HG03439 (cell line): Measurements from ENCODE around the gene SPHKAP.
"Not testable (repeated sequence)": the region's sequence is repeated elsewhere in the genome, so short reads cannot be mapped to it uniquely, and the experiment has no call there.

Experiments
- ATAC-seq: cut with Tn5 transposase; IDR thresholded peaks from one replicate; pipeline ENCODE4 v1.9.1; 2021; ENCODE audit warnings: mild to moderate bottlenecking, moderate library complexity; ENCODE audit not compliant: unreplicated experiment

Gene SPHKAP

GRCh38 chr2:228181098-228182019, at the start of gene SPHKAP:
TSS of gene SPHKAP (minus strand) at chr2:228181687. CDS start at chr2:228181598, 89 bp downstream.
- ATAC-seq, result no peak

GRCh38 chr2:228227466-228227865, 46.0 kb upstream of the SPHKAP start:
- ATAC-seq, result no peak

GRCh38 chr2:228224410-228224809, 42.9 kb upstream of the SPHKAP start:
- ATAC-seq, result no peak

GRCh38 chr2:228218593-228218992, 37.1 kb upstream of the SPHKAP start:
- ATAC-seq, result not testable (repeated sequence)

- no peak for ATAC-seq
Observed at GRCh38 chr2:228197504-228197903, 16.0 kb upstream of the SPHKAP start.

- no peak for ATAC-seq
Observed at GRCh38 chr2:228180181-228181097, 1.0 kb downstream of the SPHKAP start.

GRCh38 chr2:228167290-228167689, 14.2 kb downstream of the SPHKAP start:
- ATAC-seq, result no peak

- ATAC-seq, result no peak
Observed at GRCh38 chr2:228164718-228165117, 16.8 kb downstream of the SPHKAP start.

GRCh38 chr2:228157841-228158240, 23.6 kb downstream of the SPHKAP start:
- no peak for ATAC-seq

GRCh38 chr2:228144961-228145360, 36.5 kb downstream of the SPHKAP start:
- no peak for ATAC-seq

- ATAC-seq, result peak; percentile 93
Observed at GRCh38 chr2:228140934-228141528, 40.5 kb downstream of the SPHKAP start.

GRCh38 chr2:228136027-228136426, 45.5 kb downstream of the SPHKAP start:
- no peak for ATAC-seq

- ATAC-seq, result no peak
Observed at GRCh38 chr2:228135300-228135699, 46.2 kb downstream of the SPHKAP start.

- no peak for ATAC-seq
Observed at GRCh38 chr2:228131833-228132232, 49.7 kb downstream of the SPHKAP start.

- no peak for ATAC-seq
Observed at GRCh38 chr2:228126401-228126800, 55.1 kb downstream of the SPHKAP start.

GRCh38 chr2:228118940-228119339, 62.5 kb downstream of the SPHKAP start:
- no peak for ATAC-seq

- no peak for ATAC-seq
Observed at GRCh38 chr2:228107846-228108245, 73.6 kb downstream of the SPHKAP start.

GRCh38 chr2:228105526-228106250, 75.8 kb downstream of the SPHKAP start:
- no peak for ATAC-seq

GRCh38 chr2:228104215-228104614, 77.3 kb downstream of the SPHKAP start:
- no peak for ATAC-seq

- ATAC-seq, result no peak
Observed at GRCh38 chr2:228103379-228103778, 78.1 kb downstream of the SPHKAP start.
